Activated T-helper 2 cell treated with anti-CD3 and anti-CD28 coated beads, Interferon-gamma antibody, Interleukin-2, Interleukin-4, amounts not matched to agents 10 μg/mL and 5 μg/mL and 100 μg/mL, durations not matched to agents 14 hours and 24 hours and 36 hours (primary cell): ENCODE data around the gene DOC2B. TPM values are rescaled to one million over a fixed set of nuclear protein-coding genes. Genes with fewer than 3 reads are reported as not detected.
"Not testable (repeated sequence)": the region's sequence is repeated elsewhere in the genome, so short reads cannot be mapped to it uniquely, and the experiment has no call there.

ENCODE experiments used
- DNase-seq: peaks from one replicate; pipeline ENCODE4 v3.0.0; 2021; ENCODE audit warnings: low spot score
- H3K27ac Mint-ChIP-seq: one replicate; pipeline ENCODE4 v1.8.0; 2021; ENCODE audit warnings: mixed read lengths
- H3K27me3 Mint-ChIP-seq: one replicate; pipeline ENCODE4 v1.8.0; 2021; ENCODE audit warnings: low read depth, mixed read lengths
- H3K36me3 Mint-ChIP-seq: one replicate; pipeline ENCODE4 v1.8.0; 2021; ENCODE audit warnings: low read depth, mixed read lengths
- H3K4me1 Mint-ChIP-seq: one replicate; pipeline ENCODE4 v1.8.0; 2021; ENCODE audit warnings: low read depth, mixed read lengths
- H3K4me3 Mint-ChIP-seq: one replicate; pipeline ENCODE4 v1.8.0; 2021; ENCODE audit warnings: low read depth, mild to moderate bottlenecking, moderate library complexity, mixed read lengths
- H3K9me3 Mint-ChIP-seq: one replicate; pipeline ENCODE4 v1.8.0; 2021; ENCODE audit warnings: mixed read lengths
- intact Hi-C: fragments of 100-400 bp; cut with micrococcal nuclease; formaldehyde crosslinking; loops from one replicate; pipeline ENCODE4 v1.15.1; 2023
- total RNA-seq: library from RNA; stranded (reverse); gene quantifications from 2 replicates; pipeline ENCODE4 v1.2.3, GENCODE V29; 2022

DOC2B gene
- total RNA-seq, 1 donor from 2014 or later: 0.37 TPM

DNA sequence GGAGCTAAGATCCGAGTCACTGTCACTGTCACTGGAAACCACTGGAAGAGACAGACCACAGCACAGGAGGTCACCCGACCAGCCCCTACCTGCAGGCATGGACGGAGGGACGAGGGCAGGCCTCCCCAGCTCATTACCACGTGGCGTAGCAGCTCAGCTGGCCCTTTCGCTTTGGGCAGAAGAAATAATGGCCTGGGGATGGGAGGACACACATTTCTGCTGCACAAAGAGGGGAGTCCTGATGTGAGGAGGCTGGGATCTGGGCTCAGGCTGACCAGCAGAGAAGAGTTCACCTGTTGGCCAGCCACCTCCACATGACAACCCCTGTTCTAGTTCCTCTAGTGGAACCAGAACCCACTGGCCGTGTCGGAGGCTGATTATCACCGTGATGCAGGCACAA, 38.2 kb upstream of the DOC2B start:
- no peaks in the 10 kb centered on the region for H3K36me3 Mint-ChIP-seq
- no peaks in the 10 kb centered on the region for H3K9me3 Mint-ChIP-seq
- H3K4me1 Mint-ChIP-seq: no peaks in the 10 kb centered on the region
- no peak overlapping the region for H3K27ac Mint-ChIP-seq
- DNase-seq: no peak
- no peak overlapping the region for H3K4me3 Mint-ChIP-seq
- no peaks in the 10 kb centered on the region for H3K27me3 Mint-ChIP-seq
- intact Hi-C loops: no loop called here

DNA sequence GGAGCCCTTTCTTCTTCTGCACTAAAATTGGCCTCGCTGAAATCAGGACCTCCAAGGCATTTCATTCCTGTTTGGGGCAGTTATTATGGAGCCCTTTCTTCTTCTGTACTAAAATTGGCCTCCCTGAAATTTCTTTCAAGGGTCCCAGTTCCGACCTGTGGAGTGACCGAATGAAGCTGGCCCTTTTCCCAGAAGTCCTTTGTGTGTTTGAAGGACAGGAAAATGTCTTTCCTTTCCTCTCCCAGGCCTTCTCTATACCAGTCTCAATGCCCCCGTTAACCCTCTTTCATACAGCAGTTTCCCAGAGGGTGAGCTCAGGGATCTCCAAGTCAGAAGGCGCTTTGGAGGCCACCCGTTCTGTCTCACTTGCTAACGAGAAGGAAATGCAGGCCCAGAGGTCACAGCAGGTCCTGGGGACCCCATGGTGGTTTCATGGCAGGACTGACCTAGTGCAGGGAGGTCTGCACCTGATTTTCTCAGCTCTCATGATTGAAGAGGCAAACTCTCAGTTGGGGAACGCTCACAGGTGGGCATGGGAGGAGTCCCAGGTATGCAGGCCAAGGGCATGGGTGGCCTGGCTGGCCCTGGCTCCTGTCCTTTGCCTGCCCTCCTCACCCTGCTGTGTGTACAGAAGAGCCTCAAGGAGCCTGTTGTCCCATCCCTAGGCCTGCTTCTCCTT, 37.1 kb upstream of the DOC2B start:
- Mint-ChIP-seq H3K27ac (no peak overlapping the region), H3K4me1 (no peaks in the 10 kb centered on the region), H3K9me3 (no peaks in the 10 kb centered on the region), H3K4me3 (no peak overlapping the region), H3K27me3 (no peaks in the 10 kb centered on the region), H3K36me3 (no peaks in the 10 kb centered on the region)
- intact Hi-C loops: no loop called here
- DNase-seq: no peak

DNA sequence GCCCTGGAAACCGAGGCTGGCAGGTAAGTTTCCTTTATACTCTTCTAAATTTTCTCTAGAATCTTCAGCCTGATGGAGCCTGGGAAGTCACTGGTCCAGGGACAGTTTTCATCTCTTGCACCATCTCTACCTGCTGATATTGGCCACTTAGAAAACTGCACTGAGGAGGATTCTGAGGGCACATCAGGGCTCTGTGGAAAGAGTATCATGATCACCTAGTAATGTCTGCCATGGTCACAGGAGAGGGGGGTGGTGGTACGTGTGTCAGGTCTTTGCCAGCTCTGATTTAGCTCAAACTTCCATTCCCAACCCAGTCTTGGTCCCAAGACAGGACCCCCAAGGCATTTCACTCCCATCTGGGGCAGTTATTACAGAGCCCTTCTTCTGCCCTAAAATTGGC, 35.2 kb upstream of the DOC2B start:
- intact Hi-C loops: no loop called here
- H3K27ac Mint-ChIP-seq: no peak overlapping the region
- no peak overlapping the region for H3K4me3 Mint-ChIP-seq
- no peak for DNase-seq
- H3K9me3 Mint-ChIP-seq: no peaks in the 10 kb centered on the region
- H3K4me1 Mint-ChIP-seq: no peaks in the 10 kb centered on the region
- H3K27me3 Mint-ChIP-seq: no peaks in the 10 kb centered on the region
- no peaks in the 10 kb centered on the region for H3K36me3 Mint-ChIP-seq

DNA sequence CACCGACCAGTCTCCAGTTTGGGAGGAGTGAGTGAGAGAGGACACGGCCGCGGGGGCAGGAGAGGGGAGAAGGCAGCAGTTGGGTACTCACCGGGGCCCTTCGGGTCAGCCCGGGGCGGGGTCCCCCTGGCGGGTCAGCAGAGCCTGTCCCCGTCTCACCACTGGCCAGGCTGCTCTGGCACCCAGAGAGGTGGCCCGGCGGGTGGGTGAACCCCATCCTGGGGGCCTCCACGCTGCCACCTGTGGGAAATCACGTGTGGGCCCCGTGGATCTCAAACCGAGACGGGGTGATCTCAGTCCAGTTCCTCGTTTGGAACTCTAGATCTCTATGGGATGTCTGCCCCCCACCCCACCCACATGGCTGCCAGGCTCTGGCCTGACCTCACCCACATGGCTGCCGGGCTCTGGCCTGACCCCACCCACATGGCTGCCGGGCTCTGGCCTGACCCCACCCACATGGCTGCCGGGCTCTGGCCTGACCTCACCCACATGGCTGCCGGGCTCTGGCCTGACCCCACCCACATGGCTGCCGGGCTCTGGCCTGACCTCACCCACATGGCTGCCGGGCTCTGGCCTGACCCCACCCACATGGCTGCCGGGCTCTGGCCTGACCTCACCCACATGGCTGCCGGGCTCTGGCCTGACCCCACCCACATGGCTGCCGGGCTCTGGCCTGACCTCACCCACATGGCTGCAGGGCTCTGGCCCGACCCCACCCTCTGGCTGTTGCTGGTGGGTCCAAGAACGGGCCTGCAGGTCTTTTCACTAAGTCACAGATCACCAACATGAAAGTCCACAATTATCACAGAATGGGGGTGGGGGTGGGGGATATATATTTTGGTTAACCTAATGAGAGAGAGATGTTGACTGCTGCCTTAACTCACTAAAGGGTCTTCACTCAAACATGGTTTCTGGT, 34.4 kb upstream of the DOC2B start:
- H3K4me1 Mint-ChIP-seq, H3K27ac Mint-ChIP-seq, intact Hi-C loops: not testable (repeated sequence)

DNA sequence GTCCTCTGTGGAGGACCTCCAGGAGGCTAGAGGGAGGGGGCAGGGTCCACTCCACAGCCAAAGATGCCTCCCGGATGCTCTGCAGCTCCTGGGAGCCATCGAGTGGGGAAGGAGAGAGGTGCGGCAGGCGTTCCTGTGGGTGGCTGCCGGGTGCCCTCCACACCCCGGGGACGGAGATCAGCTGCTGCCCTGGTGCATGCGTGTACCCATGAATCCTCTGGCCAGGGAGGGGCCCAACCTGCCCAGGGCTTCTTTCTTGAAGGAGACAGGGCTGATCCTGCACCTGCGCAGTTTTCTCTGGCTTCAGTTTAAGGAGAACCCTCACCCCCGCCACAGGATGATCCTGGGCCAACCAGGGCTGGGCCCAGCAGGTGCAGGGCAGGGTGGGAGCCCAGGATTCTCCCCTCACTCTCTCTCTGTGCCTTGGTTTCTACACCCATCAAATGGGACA, 33.5 kb upstream of the DOC2B start:
- H3K36me3 Mint-ChIP-seq: no peaks in the 10 kb centered on the region
- no peak overlapping the region for H3K4me3 Mint-ChIP-seq
- no peaks in the 10 kb centered on the region for H3K4me1 Mint-ChIP-seq

More for the DNA sequence above, 34.4 kb upstream of the DOC2B start:
- not testable (repeated sequence) for DNase-seq, H3K4me3 Mint-ChIP-seq, H3K9me3 Mint-ChIP-seq, H3K27me3 Mint-ChIP-seq, H3K36me3 Mint-ChIP-seq

DNA sequence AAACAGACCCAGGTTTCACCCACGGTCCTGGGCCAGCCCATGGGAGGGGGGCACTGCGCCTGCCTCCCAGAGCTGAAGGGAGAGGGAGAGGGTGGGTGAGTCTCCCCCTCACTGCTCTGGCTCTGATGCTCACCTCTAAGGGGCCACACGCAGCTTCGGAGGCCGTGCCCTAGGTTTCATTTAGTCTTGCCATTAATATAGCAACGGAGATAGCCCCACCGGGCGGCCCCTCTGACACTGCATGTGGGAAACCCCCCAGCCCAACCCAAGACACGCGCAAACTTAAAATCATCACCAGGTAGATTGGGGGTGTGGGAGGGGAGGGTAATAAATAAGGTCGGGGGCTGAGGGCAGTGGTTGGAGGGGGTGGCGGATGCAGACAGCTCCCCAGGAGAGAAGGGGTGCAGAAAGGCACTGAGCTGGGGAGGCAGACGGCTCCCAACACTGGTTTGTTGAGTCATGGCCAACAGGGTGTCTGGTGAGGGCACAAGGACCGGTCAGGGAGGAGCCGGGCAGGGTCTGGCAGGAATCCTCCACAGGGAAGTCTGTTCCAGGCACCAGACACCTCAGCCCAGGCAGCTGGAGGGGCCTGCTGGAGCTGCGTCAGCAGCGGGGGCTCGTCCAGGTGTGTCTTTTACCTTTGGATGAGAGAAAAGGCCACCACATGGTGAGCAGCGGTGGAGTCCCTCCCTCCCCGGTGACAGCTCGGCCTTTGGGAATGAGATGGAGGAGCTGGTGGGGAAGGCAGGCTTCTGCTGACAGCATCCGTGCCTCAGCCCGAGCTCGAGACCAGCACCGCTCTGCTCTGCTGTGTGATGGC, 32.0 kb upstream of the DOC2B start:
- Mint-ChIP-seq H3K36me3 (no peaks in the 10 kb centered on the region), H3K27ac (no peak overlapping the region), H3K4me1 (no peaks in the 10 kb centered on the region), H3K27me3 (peaks cover 10% of the 10 kb centered on the region), H3K4me3 (no peak overlapping the region), H3K9me3 (no peaks in the 10 kb centered on the region)
- intact Hi-C loops: no loop called here
- DNase-seq: no peak

More for the DNA sequence above, 33.5 kb upstream of the DOC2B start:
- Mint-ChIP-seq H3K9me3 (no peaks in the 10 kb centered on the region), H3K27ac (no peak overlapping the region), H3K27me3 (peaks cover 5% of the 10 kb centered on the region)
- intact Hi-C loops: no loop called here
- no peak for DNase-seq

DNA sequence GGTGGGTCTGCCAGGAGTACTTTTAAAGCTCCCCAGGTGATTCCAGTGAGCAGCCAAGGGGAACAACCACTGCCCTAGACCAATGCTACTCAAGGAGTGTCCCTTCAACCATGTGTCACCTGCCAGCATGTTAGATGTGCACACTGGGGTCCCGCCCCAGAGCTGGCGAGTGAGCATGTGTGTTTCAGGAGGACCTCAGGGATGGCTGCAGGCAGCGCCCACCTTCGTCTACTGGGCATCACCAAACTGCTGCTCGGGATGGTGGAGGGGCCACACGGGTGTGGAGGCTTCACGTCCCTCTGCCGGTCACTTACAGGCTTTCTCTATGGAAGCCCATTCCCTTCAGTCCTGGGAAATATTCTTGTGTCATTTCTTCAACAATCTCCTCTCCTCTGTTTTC, 29.0 kb upstream of the DOC2B start:
- H3K4me1 Mint-ChIP-seq: no peaks in the 10 kb centered on the region
- H3K27me3 Mint-ChIP-seq: peaks cover 16% of the 10 kb centered on the region
- no peaks in the 10 kb centered on the region for H3K9me3 Mint-ChIP-seq
- H3K27ac Mint-ChIP-seq: no peak overlapping the region
- intact Hi-C loops: no loop called here
- no peak for DNase-seq
- H3K4me3 Mint-ChIP-seq: no peak overlapping the region
- H3K36me3 Mint-ChIP-seq: no peaks in the 10 kb centered on the region

DNA sequence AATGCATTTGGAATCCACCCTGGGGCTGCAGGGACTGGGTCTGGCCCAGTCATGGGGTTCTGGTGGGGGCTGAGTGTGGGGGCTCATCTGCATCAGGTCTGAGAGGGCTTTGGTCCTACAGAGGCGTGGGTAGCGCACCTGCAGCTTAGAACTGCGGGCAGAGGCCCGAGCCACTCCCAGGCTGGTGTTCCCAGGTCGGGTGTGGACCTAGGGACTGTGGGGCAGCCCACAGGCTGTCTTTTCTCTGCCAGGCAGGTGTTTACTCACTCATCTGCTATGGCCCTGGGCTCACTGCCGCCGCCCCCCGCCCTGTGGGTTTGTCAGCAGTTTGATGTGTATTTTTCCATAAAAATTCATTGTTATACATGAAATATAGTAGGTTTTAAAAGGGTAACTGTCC, 27.0 kb upstream of the DOC2B start:
- H3K4me3 Mint-ChIP-seq: no peak overlapping the region
- peaks cover 16% of the 10 kb centered on the region for H3K27me3 Mint-ChIP-seq
- no peaks in the 10 kb centered on the region for H3K4me1 Mint-ChIP-seq
- no peak for DNase-seq
- intact Hi-C loops: no loop called here
- no peaks in the 10 kb centered on the region for H3K36me3 Mint-ChIP-seq
- no peak overlapping the region for H3K27ac Mint-ChIP-seq
- no peaks in the 10 kb centered on the region for H3K9me3 Mint-ChIP-seq

DNA sequence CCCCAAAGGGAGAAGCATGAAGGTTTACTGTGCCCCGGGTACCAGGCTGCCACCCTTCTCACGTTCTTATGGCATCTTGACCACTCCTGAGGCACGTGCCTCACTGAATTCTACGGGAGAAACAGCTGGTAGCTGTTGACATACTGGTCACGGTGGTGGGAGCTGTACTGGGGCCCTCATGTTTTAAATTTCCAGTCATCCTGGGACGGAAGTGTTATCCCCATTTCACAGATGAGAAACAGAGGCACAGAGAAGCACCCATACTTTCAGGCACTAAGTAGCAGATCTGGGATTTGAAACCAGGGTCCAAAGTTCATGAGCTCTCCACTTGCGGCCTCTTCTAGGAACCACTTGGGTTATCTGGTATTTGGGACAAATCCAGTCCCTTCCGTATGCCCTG, 26.3 kb upstream of the DOC2B start:
- no peaks in the 10 kb centered on the region for H3K4me1 Mint-ChIP-seq
- H3K4me3 Mint-ChIP-seq: no peak overlapping the region
- H3K36me3 Mint-ChIP-seq: no peaks in the 10 kb centered on the region
- no peak for DNase-seq
- H3K27ac Mint-ChIP-seq: no peak overlapping the region
- no peaks in the 10 kb centered on the region for H3K9me3 Mint-ChIP-seq
- peaks cover 16% of the 10 kb centered on the region for H3K27me3 Mint-ChIP-seq
- intact Hi-C loops: no loop called here

DNA sequence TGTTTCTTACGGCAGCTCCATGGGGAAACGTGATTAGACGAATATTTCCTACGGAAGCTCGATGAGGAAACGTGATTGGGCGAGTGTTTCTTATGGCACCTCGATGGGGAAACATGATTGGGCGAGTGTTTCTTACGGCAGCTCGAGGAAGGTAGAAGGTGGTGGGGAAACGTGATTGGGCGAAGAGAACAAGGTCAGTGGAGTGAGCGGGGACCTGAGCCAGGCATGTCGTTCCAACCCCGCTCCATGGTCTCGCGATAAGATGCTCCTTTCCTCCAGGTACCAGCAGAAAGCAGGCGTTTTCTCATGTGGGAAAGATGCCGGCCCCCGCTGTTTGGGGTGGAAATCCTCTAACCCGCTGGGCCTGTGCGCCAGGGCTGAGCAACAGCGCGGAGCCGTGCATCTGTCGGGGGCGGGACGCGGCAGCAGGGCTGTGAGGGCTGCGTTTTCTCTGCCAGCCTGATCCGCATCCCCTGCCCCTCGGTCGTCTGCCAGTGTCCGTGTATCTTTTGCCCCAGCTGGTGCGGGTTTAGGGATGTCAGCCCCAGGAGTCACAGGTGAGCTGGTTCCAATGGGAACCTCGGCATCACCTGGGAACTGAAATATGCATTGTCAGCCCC, 25.6 kb upstream of the DOC2B start:
- Mint-ChIP-seq H3K4me3 (no peak overlapping the region), H3K27ac (no peak overlapping the region), H3K9me3 (no peaks in the 10 kb centered on the region), H3K36me3 (no peaks in the 10 kb centered on the region), H3K27me3 (peaks cover 16% of the 10 kb centered on the region), H3K4me1 (no peaks in the 10 kb centered on the region)
- DNase-seq: no peak
- intact Hi-C loops: no loop called here

DNA sequence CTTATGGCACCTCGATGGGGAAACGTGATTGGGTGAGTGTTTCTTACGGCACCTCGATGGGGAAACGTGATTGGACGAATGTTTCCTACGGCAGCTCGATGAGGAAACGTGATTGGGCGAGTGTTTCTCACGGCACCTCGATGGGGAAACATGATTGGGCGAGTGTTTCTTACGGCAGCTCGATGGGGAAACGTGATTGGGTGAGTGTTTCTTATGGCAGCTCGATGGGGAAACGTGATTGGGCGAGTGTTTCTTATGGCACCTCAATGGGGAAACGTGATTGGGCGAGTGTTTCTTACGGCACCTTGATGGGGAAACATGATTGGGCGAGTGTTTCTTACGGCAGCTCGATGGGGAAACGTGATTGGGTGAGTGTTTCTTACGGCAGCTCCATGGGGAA, 25.0 kb upstream of the DOC2B start:
- H3K9me3 Mint-ChIP-seq, H3K27ac Mint-ChIP-seq, H3K36me3 Mint-ChIP-seq, H3K4me1 Mint-ChIP-seq, H3K4me3 Mint-ChIP-seq, DNase-seq, intact Hi-C loops: not testable (repeated sequence)
- H3K27me3 Mint-ChIP-seq: peaks cover 16% of the 10 kb centered on the region

DNA sequence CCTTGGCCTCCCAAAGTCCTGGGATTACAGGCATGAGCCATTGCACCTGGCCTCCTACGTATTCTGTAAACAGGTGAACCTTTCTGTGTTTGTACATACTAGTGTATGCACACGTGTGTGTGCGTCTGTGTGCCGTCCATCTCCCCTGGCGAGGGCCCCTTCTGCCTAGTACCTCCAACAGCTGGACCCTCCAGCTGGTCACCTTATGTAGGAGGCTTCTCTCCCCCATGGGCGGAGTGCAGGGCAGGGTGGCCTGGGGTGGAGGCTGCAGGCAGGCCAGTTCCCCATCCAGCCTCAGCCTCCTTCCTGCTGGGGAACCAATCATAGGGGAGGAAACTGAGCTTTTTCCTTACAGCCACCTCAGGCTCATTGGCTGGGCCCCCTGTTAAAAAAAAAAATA, 24.4 kb upstream of the DOC2B start:
- no peak for DNase-seq
- no peaks in the 10 kb centered on the region for H3K4me1 Mint-ChIP-seq
- H3K27me3 Mint-ChIP-seq: peaks cover 15% of the 10 kb centered on the region
- H3K4me3 Mint-ChIP-seq: no peak overlapping the region
- no peak overlapping the region for H3K27ac Mint-ChIP-seq
- H3K36me3 Mint-ChIP-seq: no peaks in the 10 kb centered on the region
- intact Hi-C loops: no loop called here
- no peaks in the 10 kb centered on the region for H3K9me3 Mint-ChIP-seq
